ENCODE measurements around the gene PALLD. TPM values are rescaled to one million over a fixed set of nuclear protein-coding genes. Genes with fewer than 3 reads are reported as not detected.

PALLD gene
- total RNA-seq, 2 experiments from 2014 or later, result 2.4 to 2.8 TPM

DNA sequence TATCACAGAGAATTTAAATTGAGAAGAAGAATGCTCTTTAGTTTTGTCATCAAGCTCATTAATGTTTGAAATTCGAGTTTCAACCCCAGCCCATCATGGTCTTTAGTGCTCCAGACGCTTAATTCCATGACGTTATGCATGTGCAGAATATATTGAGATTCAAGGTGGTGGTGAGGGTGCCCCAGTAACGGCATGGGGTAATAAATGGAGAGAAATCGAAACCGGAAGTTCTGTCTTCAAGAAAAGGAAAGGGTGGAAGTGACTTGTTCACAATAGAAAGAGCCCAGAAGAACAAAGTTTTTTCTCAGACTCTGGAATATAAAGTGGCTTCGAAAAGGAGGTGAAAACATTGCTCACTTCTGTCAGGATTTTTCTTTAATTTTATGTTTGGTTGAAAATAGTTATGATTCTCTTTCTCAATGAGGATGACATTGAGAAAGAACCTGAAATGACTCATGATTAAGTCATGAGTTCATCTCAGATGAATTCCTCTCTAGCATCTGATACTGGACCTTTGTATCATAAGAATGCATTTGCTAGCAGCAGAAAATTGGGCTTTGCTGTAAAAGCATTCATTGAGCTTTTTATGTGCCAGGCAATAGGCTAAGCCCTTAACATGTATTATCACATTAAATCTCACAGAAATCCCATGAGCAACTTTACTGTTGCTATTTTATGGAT lies 15.8 kb upstream of the PALLD start:
- Mint-ChIP-seq H3K9me3 (peaks cover 4% of the 10 kb centered on the region), H3K27me3 (no peaks in the 10 kb centered on the region), H3K27ac (peak overlapping the region; percentile 99), H3K4me1 (peaks cover 72% of the 10 kb centered on the region), H3K4me3 (peak overlapping the region; percentile 99), H3K36me3 (ENCODE audit: low read depth) (peaks cover 46% of the 10 kb centered on the region)
- peak; percentile 68 for DNase-seq
- CTCF ChIA-PET, result interaction anchor here (0.7 kb wide), 1 partner anchor 405 kb away, joined by 3 read pairs; no protein-coding TSS in a partner anchor
- POLR2A ChIA-PET, result interaction anchor here (1.7 kb wide), 1 partner anchor 164 kb away, joined by 8 read pairs; no protein-coding TSS in a partner anchor

DNA sequence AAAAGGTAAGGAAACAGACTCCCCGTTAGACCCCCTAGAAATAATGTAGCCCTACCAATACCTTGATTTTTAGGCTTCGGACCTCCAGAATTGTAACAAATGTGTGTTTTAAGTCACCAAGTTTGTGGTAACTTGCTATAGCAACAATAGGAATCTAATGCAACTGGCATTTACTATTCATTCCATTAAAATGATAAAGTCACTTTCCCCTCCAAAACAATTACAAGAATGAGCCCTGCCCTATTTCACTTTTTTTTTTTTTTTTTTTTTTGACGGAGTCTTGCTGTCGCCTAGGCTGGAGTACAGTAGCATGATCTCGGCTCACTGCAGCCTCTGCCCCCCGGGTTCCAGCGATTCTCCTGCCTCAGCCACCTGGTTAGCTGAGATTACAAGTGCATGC lies 13.0 kb upstream of the PALLD start:
- Mint-ChIP-seq H3K36me3 (ENCODE audit: low read depth) (peaks cover 23% of the 10 kb centered on the region), H3K27me3 (no peaks in the 10 kb centered on the region), H3K9me3 (peaks cover 4% of the 10 kb centered on the region), H3K27ac (no peak overlapping the region), H3K4me3 (no peak overlapping the region), H3K4me1 (peaks cover 59% of the 10 kb centered on the region)
- DNase-seq, result no peak
- POLR2A ChIA-PET, result no interaction called here
- CTCF ChIA-PET, result no interaction called here

DNA sequence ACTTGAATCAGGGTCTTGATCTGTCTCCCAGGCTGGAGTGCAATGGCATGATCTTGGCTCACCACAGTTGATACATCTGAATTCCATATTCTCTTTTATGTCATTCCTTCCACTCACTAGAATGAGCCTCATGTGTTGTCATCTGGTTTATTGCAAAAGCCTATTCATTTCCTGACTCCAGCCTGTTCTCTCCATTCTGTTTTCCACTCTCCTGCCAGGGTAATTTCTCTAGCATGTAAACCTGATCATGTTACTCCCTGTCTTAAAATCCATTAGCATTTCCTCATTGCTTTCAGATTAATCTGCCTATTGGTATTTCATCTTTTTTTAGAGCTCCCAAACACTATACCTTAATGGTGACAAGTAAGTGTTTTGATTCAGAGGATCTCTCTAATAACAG lies 12.2 kb upstream of the PALLD start:
- H3K27me3 Mint-ChIP-seq, result no peaks in the 10 kb centered on the region
- H3K27ac Mint-ChIP-seq, result no peak overlapping the region
- ChIA-PET CTCF (interaction anchor here (0.9 to 3.3 kb wide), 3 partner anchors 21 to 166 kb away, joined by 3 to 13 read pairs (median 3); partner anchors contain the start of gene DDX60), POLR2A (no interaction called here)
- no peak for DNase-seq
- H3K36me3 Mint-ChIP-seq (ENCODE audit: low read depth), result peaks cover 18% of the 10 kb centered on the region
- peaks cover 54% of the 10 kb centered on the region for H3K4me1 Mint-ChIP-seq
- H3K9me3 Mint-ChIP-seq, result peaks cover 4% of the 10 kb centered on the region
- H3K4me3 Mint-ChIP-seq, result no peak overlapping the region

DNA sequence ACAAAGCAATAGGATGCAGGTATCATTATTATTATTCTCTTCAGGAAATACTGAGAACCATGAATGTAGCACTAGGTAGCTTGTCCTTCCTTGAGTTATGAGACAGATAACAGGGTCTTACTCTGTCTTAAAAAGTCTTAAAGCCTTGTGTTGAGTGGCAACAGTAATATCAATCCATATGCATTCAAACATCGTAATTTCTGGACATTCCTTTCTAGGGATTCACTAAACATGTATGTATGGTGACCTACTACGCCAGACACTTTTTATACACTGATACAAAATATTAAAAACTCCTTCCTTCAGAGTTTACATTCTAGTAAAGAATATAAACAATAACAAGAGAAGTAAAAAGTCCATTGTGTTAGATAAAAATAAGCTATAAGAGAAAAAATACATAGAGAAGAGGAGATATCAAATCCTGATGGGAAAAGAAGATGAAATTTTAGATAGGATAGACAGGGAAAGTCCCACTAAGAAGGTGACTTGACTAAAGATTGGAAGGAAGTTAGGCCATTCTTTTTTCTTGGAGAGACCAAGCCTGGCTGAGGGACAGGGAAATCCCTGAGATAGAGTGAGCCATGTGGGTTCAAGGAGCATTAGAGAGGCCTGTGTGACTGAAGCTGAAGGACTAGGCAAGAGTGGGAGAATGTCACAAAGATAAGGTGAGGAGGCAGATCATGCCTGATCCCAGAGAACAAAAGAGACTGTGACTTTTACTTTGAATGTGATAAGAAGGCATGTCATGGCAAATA lies 11.5 kb upstream of the PALLD start:
- POLR2A ChIA-PET, result no interaction called here
- peaks cover 51% of the 10 kb centered on the region for H3K4me1 Mint-ChIP-seq
- no peak for DNase-seq

DNA sequence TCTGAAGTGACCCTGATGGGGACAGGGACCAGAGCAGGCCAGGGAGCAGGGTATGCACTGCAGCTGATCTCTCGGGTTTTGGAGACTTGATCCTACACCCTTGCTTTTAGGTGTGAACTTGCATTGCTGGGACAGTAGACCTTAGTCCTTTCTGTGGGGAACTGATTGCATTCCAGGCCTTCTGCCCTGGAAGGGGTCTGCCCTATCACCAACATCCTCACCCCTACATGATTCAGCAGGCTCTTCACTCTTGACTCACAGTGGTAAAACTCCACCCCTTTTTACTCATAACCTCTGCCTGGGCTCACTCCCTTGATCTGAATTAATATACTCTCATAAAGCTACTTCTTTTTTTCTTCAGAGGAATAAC lies 10.0 kb upstream of the PALLD start:
- ChIA-PET POLR2A (interaction anchor here (0.6 kb wide), 1 partner anchor 523 kb away, joined by 3 read pairs; the partner anchor contains the start of gene CBR4), CTCF (interaction anchor here (0.8 to 3.3 kb wide), 7 partner anchors 8 to 170 kb away, joined by 3 to 13 read pairs (median 3); no protein-coding TSS in a partner anchor)
- peaks cover 8% of the 10 kb centered on the region for H3K36me3 Mint-ChIP-seq (ENCODE audit: low read depth)
- H3K4me1 Mint-ChIP-seq, result peaks cover 36% of the 10 kb centered on the region
- peaks cover 3% of the 10 kb centered on the region for H3K9me3 Mint-ChIP-seq
- no peak overlapping the region for H3K27ac Mint-ChIP-seq
- DNase-seq, result no peak
- H3K4me3 Mint-ChIP-seq, result no peak overlapping the region
- H3K27me3 Mint-ChIP-seq, result no peaks in the 10 kb centered on the region

More for the DNA sequence above, 11.5 kb upstream of the PALLD start:
- Mint-ChIP-seq H3K9me3 (peaks cover 4% of the 10 kb centered on the region), H3K27ac (no peak overlapping the region), H3K27me3 (no peaks in the 10 kb centered on the region), H3K36me3 (ENCODE audit: low read depth) (peaks cover 14% of the 10 kb centered on the region), H3K4me3 (no peak overlapping the region)
- CTCF ChIA-PET, result interaction anchor here (0.9 to 3.3 kb wide), 3 partner anchors 20 to 167 kb away, joined by 3 to 13 read pairs (median 3); partner anchors contain the start of gene DDX60

DNA sequence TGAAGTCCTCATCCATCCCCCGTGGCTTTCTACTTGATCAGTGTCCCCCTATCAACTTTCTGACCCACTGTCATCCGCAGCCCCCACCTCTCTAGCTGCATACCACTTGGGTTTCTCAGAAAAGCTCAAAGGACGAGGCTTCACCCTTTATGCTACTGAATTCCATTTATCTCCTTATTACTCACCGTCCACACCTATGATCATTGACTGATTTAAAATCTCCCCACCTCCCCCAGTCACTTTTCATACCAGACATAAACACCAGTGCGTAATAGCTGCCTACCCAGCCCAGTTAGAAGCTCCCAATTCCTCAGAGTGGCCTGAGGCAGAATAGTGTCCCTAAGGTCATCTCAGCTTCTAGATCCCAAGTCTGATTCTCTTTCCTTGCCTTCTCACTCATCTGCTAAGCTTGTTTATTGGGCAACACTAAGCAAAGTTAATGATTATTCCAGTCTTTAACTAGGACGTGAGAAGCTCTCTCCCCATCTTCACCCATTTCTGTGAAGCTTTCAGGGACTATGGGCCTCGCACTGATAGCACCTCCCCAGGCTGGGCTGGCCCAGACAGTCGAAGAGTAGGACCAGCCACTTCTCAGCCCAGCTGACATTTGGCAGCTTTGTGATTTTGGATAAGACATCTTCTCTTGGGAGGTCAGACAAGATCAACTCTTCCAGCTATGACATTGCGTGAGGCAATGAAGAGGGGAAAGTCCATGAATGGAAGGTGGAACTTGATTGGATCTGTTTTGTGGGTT lies 9.4 kb upstream of the PALLD start:
- H3K27ac Mint-ChIP-seq, result no peak overlapping the region
- POLR2A ChIA-PET, result interaction anchor here (0.6 kb wide), 2 partner anchors 35 to 523 kb away, joined by 3 read pairs; partner anchors contain the start of gene CBR4
- no peak for DNase-seq
- no peaks in the 10 kb centered on the region for H3K9me3 Mint-ChIP-seq
- peaks cover 31% of the 10 kb centered on the region for H3K4me1 Mint-ChIP-seq
- CTCF ChIA-PET, result interaction anchor here (0.8 to 3.3 kb wide), 7 partner anchors 8 to 170 kb away, joined by 3 to 13 read pairs (median 3); no protein-coding TSS in a partner anchor
- no peaks in the 10 kb centered on the region for H3K27me3 Mint-ChIP-seq
- H3K4me3 Mint-ChIP-seq, result no peak overlapping the region
- peaks cover 3% of the 10 kb centered on the region for H3K36me3 Mint-ChIP-seq (ENCODE audit: low read depth)

DNA sequence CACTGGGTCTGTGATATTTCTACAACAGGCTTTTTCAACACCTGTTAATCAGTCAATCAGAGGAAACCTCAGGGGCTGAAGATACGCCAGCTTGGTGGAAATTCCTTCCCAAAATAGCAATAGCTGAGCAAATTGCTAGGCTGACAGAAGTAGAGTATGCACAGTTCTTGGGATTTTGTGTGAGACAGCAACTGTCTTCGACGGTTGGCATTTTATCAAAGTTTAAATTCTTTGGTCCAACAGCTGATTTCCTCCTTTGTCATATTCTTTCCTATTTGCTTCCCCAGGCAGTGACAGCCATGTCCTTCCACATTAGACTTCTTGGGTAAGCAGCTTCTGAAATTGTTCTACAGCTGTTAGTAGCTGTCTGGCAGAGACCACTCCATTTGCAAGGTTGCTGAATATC lies 8.0 kb upstream of the PALLD start:
- no peaks in the 10 kb centered on the region for H3K36me3 Mint-ChIP-seq (ENCODE audit: low read depth)
- H3K9me3 Mint-ChIP-seq, result no peaks in the 10 kb centered on the region
- H3K4me3 Mint-ChIP-seq, result no peak overlapping the region
- ChIA-PET POLR2A (interaction anchor here (0.6 kb wide), 1 partner anchor 16 kb away, joined by 3 read pairs; no protein-coding TSS in a partner anchor), CTCF (interaction anchor here (2.6 kb wide), 1 partner anchor 10 kb away, joined by 11 read pairs; no protein-coding TSS in a partner anchor)
- DNase-seq, result no peak
- no peak overlapping the region for H3K27ac Mint-ChIP-seq
- peaks cover 2% of the 10 kb centered on the region for H3K27me3 Mint-ChIP-seq
- H3K4me1 Mint-ChIP-seq, result peaks cover 18% of the 10 kb centered on the region

DNA sequence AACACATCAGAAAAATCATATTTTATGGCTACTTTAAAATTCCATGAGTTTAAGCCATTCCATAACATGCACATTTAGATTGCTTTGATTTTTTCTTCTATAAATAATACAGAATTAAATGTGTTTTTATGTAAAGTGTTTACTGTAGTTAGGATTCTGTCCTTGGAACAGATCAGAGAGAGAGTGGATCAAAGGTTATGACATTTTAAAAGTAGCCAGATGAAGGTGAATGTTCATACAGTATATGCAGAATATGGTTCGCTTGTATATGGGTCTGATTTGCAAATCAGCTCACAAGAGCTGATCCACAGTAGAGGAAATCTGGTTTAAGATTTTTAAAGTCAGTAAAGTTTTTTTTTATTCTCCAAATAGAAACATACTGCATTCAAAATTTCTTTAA lies 7.2 kb upstream of the PALLD start:
- Mint-ChIP-seq H3K4me3 (no peak overlapping the region), H3K27ac (no peak overlapping the region), H3K27me3 (peaks cover 5% of the 10 kb centered on the region), H3K4me1 (peaks cover 14% of the 10 kb centered on the region), H3K36me3 (ENCODE audit: low read depth) (no peaks in the 10 kb centered on the region), H3K9me3 (no peaks in the 10 kb centered on the region)
- DNase-seq, result no peak
- ChIA-PET POLR2A (no interaction called here), CTCF (interaction anchor here (0.7 to 1.0 kb wide), 2 partner anchors 16 to 328 kb away, joined by 3 to 4 read pairs; no protein-coding TSS in a partner anchor)

DNA sequence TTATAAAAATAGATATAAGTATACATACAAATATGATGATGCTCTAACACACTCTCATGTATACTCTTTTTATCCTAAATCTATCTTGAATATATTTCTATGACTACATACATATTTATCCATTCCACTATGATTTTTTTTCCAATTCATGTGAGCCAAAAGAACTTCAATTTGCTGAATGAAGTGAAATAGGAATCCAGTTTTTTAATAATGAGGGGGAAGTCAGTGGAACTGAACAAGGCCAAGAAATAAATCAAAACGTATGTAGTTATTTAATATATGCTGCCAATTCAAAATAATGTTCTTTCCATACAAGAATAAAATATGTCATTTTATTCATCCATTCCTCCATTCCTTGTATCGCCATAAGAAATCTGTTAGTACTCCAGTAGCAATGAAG lies 6.1 kb upstream of the PALLD start:
- H3K9me3 Mint-ChIP-seq, result no peaks in the 10 kb centered on the region
- no peak for DNase-seq
- peaks cover 12% of the 10 kb centered on the region for H3K4me1 Mint-ChIP-seq
- ChIA-PET POLR2A (no interaction called here), CTCF (interaction anchor here (1.0 kb wide), 1 partner anchor 15 kb away, joined by 3 read pairs; no protein-coding TSS in a partner anchor)
- no peak overlapping the region for H3K27ac Mint-ChIP-seq
- no peaks in the 10 kb centered on the region for H3K36me3 Mint-ChIP-seq (ENCODE audit: low read depth)
- H3K4me3 Mint-ChIP-seq, result no peak overlapping the region
- H3K27me3 Mint-ChIP-seq, result peaks cover 10% of the 10 kb centered on the region

DNA sequence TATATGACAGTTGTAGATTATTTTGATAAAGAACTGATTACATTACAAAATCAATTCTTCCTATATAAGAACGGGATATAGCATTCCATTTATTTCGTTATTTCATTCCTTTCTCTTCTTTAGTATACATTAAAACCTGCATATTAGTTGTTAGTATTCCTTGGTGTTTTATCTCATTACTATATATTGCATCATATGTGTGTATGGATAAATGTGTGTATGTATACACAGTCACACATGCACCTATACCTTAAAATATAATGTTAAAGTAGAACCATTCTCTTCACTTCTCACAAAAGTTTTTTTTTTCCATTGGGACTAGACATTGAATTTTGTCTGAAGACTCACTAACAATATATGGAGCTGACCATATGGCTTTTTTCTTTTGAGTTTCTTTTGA lies 5.3 kb upstream of the PALLD start:
- H3K9me3 Mint-ChIP-seq, result no peaks in the 10 kb centered on the region
- H3K27ac Mint-ChIP-seq, result no peak overlapping the region
- no peaks in the 10 kb centered on the region for H3K36me3 Mint-ChIP-seq (ENCODE audit: low read depth)
- H3K4me1 Mint-ChIP-seq, result peaks cover 12% of the 10 kb centered on the region
- peaks cover 10% of the 10 kb centered on the region for H3K27me3 Mint-ChIP-seq
- H3K4me3 Mint-ChIP-seq, result no peak overlapping the region
- ChIA-PET POLR2A (no interaction called here), CTCF (no interaction called here)
- DNase-seq, result no peak

DNA sequence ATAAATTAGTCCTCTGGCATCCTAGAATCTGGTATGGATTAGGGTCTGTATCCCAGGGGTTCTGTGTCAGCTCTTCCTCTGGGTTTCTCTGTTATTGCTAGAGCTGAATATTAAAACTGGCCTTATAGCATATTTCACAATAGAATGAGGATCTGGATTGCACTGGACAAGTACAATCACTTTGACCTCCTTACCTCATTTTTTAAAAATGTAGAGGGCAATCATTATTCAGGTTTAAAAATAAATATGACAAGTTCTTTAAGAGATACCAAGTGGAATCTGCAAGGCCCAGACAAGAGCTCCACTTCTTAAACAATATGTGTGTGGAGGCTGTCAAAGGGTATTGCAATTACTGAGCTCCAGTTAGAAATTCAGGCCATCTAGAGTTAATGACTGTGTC lies 1.4 kb downstream of the PALLD start:
- H3K9me3 Mint-ChIP-seq, result no peaks in the 10 kb centered on the region
- DNase-seq, result no peak
- ChIA-PET CTCF (interaction anchor here (2.9 kb wide), 1 partner anchor 10 kb away, joined by 11 read pairs; no protein-coding TSS in a partner anchor), POLR2A (no interaction called here)
- H3K27ac Mint-ChIP-seq, result no peak overlapping the region
- H3K4me3 Mint-ChIP-seq, result no peak overlapping the region
- peaks cover 15% of the 10 kb centered on the region for H3K27me3 Mint-ChIP-seq
- no peaks in the 10 kb centered on the region for H3K36me3 Mint-ChIP-seq (ENCODE audit: low read depth)
- H3K4me1 Mint-ChIP-seq, result peaks cover 10% of the 10 kb centered on the region

DNA sequence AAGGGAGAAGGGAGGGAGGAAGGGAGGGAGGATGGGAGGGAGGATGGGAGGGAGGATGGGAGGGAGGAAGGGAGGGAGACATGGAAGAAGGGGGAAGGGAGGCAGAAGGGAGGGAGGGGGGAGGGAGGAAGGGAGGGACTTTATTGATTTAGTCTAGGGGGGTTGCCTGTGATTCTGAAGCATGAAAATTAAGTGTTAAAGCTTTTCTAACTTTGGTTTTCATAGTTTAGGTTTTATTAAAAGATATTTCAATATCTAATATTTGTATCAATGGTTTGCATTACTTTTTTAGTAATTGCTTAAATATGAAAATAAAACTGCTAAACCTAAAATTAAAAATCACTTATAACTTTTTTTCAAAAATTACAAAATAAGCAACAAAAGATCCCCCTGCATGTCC lies 2.4 kb downstream of the PALLD start:
- Mint-ChIP-seq H3K4me1 (peaks cover 19% of the 10 kb centered on the region), H3K9me3 (peaks cover 2% of the 10 kb centered on the region), H3K4me3 (no peak overlapping the region), H3K27me3 (peaks cover 11% of the 10 kb centered on the region), H3K27ac (no peak overlapping the region), H3K36me3 (ENCODE audit: low read depth) (peaks cover 4% of the 10 kb centered on the region)
- no peak for DNase-seq
- ChIA-PET CTCF (interaction anchor here (2.9 kb wide), 1 partner anchor 11 kb away, joined by 11 read pairs; no protein-coding TSS in a partner anchor), POLR2A (no interaction called here)

All from activated CD4-positive, alpha-beta T cell treated with anti-CD3 and anti-CD28 coated beads, Interleukin-2, amount 10 ng/mL, durations not matched to agents 7 days and 5 days (primary cell).